Measurements from ENCODE around the gene RBM38.

DNA sequence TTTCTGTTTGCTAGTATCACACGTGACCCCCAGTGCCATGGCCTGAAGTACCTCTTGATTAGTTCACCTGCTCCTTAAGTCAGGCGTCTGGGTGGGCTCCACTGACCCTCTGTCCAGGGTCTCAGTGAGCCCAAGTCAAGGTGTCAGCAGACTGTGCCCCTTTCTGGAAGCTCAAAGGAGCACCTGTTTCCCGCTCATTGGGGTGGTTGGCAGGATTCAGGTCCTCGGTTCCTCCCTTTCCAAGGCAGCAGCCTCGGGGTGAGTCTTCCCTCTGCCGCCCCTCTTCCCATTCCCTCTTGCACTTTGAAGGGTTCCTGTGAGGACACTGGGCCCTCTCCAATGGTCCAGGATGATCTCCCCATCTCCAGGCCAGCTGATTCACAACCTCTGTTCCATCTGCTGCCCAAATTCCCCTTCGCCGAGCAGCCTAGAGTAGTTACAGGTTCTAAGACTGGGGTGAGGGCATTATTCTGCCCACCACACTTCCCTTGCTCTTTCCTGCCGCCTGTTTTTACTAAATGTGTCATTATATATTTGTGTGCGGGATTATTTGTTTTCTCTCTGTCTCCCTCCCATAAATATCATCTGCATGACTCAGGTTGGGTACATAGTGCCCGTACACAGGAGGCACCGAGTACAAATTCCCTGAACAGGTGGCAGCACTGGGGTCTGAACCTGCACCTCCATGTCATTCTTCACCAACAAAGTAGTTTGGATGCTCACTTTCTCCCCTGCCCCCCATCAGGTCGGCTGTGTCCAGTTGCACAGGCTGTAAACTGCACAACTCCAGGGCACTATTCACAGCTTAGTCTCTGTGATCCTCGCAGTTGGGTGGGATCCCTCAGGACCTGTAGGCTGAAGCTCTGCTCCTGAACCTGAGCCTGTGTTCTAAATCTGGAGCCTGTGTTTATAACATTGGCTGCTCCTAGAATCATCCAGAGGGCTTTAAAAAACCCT is 58.5 kb downstream of the RBM38 start:
- TF ChIP-seq, protein P1, sequence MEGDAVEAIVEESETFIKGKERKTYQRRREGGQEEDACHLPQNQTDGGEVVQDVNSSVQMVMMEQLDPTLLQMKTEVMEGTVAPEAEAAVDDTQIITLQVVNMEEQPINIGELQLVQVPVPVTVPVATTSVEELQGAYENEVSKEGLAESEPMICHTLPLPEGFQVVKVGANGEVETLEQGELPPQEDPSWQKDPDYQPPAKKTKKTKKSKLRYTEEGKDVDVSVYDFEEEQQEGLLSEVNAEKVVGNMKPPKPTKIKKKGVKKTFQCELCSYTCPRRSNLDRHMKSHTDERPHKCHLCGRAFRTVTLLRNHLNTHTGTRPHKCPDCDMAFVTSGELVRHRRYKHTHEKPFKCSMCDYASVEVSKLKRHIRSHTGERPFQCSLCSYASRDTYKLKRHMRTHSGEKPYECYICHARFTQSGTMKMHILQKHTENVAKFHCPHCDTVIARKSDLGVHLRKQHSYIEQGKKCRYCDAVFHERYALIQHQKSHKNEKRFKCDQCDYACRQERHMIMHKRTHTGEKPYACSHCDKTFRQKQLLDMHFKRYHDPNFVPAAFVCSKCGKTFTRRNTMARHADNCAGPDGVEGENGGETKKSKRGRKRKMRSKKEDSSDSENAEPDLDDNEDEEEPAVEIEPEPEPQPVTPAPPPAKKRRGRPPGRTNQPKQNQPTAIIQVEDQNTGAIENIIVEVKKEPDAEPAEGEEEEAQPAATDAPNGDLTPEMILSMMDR (IDR thresholded peaks at IDR 0.05; ENCODE audit: low read depth, low read length) = no peak
- TF ChIP-seq EZH2phosphoT487 (IDR thresholded peaks at IDR 0.05; ENCODE audit: low read depth) = no peak
